Naive B cell (primary cell): Measurements from ENCODE around the gene POLR2C. TPM values are rescaled to one million over a fixed set of nuclear protein-coding genes. Genes with fewer than 3 reads are reported as not detected.
"Not testable (repeated sequence)": the region's sequence is repeated elsewhere in the genome, so short reads cannot be mapped to it uniquely, and the experiment has no call there.

Source experiments
- ATAC-seq, 2 donors: fragments of 150-1000 bp; cut with Tn5 transposase; 2 replicates each; pipeline ENCODE4 v1.10.0; 2021; ENCODE audit warnings: low read depth in 2 of 2, mild to moderate bottlenecking in 2 of 2, moderate library complexity in 2 of 2
- DNase-seq: peaks from one replicate; pipeline ENCODE4 v3.0.0; 2022
- H3K27ac Mint-ChIP-seq, 6 donors: one replicate each; pipeline ENCODE4 v1.8.0; 2020 to 2022; ENCODE audit warnings: mild to moderate bottlenecking in 6 of 6, mixed read lengths in 6 of 6, moderate library complexity in 5 of 6, inconsistent platforms in 2 of 6
- H3K27me3 Mint-ChIP-seq, 3 donors: one replicate each; pipeline ENCODE4 v1.8.0; 2021 to 2022; ENCODE audit warnings: mixed read lengths in 3 of 3, mild to moderate bottlenecking in 1 of 3
- H3K36me3 Mint-ChIP-seq, 2 donors: one replicate each; pipeline ENCODE4 v1.8.0; 2020 to 2022; ENCODE audit warnings: mixed read lengths in 2 of 2, inconsistent platforms in 1 of 2, mild to moderate bottlenecking in 1 of 2
- H3K4me1 Mint-ChIP-seq, 3 donors: one replicate each; pipeline ENCODE4 v1.8.0; 2020 to 2022; ENCODE audit warnings: mixed read lengths in 3 of 3, inconsistent platforms in 1 of 3, mild to moderate bottlenecking in 1 of 3, moderate library complexity in 1 of 3
- H3K4me3 Mint-ChIP-seq, 8 donors: one replicate each; pipeline ENCODE4 v1.8.0; 2020 to 2022; ENCODE audit warnings: mild to moderate bottlenecking in 8 of 8, mixed read lengths in 8 of 8, moderate library complexity in 8 of 8, inconsistent platforms in 2 of 8
- H3K9me3 Mint-ChIP-seq, 7 donors: one replicate each; pipeline ENCODE4 v1.8.0; 2020 to 2022; ENCODE audit warnings: mixed read lengths in 7 of 7, mild to moderate bottlenecking in 5 of 7, inconsistent platforms in 2 of 7, moderate library complexity in 1 of 7
- polyA plus RNA-seq, 6 donors: library from polyadenylated mRNA; unstranded; fragments of 300-500 nt; fragmentation: Illumina TruSeq; gene quantifications; one replicate each; pipeline ENCODE4 v1.2.3, GENCODE V29; 2021; ENCODE audit warnings: low read depth in 6 of 6

The POLR2C gene
- polyA plus RNA-seq, 6 donors from 2014 or later = 33.6 to 59.9 (median 39.7) TPM

DNA sequence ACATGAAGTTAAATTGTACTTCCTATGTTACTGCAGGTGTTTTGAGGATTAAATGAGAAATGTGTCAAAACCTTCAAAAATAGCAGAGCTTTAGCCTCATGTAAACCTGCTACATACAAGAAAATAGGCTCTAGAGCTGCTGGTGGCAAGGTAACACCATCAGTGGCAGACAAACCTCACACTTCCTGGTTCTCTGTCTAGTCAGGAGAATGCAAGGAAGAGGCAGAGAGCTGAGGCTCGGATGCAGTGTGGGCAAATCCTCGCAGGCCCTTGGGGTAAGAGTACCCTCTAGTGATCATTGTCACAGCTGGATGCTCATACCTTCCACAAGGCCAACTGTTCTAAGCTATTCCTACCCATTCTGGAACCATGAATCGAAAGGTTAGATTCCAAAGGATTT lies 29.5 kb upstream of the POLR2C start:
- H3K4me3 Mint-ChIP-seq = no peak overlapping the region
- DNase-seq (no peak), ATAC-seq (no peak)
- H3K27me3 Mint-ChIP-seq = no peaks in the 10 kb centered on the region
- H3K4me1 Mint-ChIP-seq = no peaks in the 10 kb centered on the region
- H3K36me3 Mint-ChIP-seq = peaks cover 31 to 51% of the 10 kb centered on the region in 2 donors
- no peaks in the 10 kb centered on the region for H3K9me3 Mint-ChIP-seq
- no peak overlapping the region for H3K27ac Mint-ChIP-seq

DNA sequence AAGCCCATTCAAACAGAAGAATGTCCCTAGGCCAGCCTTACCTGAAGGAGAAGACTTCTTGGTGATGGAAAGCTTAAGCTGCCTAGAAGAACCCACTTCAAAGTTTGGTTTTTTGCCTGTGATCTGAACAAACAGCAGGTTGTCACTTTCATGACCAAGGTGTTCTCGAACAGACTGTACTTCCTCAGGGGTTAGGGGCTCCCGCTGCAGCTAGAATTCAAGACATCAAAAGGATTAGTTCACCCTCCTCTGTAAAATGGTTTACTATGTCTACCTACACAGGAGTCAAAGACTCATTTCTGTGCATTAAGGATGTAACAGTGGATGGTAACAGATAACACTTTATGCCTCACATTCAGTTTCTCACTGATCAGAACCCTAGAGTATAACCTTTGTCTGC lies 28.5 kb upstream of the POLR2C start:
- H3K4me3 Mint-ChIP-seq = no peak overlapping the region
- DNase-seq (no peak), ATAC-seq (no peak)

DNA sequence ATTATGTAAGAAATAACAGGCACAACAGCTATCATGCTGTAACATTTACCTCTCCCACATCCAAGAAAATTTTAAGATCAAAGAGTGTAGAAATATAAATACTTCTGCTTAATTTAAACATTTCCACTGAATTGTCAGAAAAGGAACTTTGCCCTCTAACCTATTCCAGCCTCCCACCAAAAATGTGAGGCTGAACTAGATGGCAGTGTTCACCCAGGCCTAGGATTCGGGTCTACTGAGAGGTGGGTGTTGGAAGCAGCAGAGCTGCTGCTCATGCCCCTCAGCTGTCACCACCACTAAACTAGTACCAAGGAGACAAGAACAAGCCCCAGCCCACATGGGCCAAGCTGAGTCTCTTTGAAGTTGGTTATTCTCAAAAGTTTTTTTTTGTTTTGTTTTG lies 26.6 kb upstream of the POLR2C start:
- ATAC-seq (no peak), DNase-seq (no peak)
- Mint-ChIP-seq H3K36me3 (peaks cover 39 to 55% of the 10 kb centered on the region in 2 donors), H3K27me3 (no peaks in the 10 kb centered on the region), H3K4me3 (no peak overlapping the region), H3K4me1 (no peaks in the 10 kb centered on the region), H3K27ac (no peak overlapping the region), H3K9me3 (peaks cover 0 to 21% (median 10%) of the 10 kb centered on the region in 7 donors)

More for the DNA sequence above, 28.5 kb upstream of the POLR2C start:
- Mint-ChIP-seq H3K9me3 (peaks cover 0 to 3% (median 0%) of the 10 kb centered on the region in 7 donors), H3K27ac (no peak overlapping the region), H3K27me3 (no peaks in the 10 kb centered on the region), H3K36me3 (peaks cover 32 to 53% of the 10 kb centered on the region in 2 donors), H3K4me1 (no peaks in the 10 kb centered on the region)

DNA sequence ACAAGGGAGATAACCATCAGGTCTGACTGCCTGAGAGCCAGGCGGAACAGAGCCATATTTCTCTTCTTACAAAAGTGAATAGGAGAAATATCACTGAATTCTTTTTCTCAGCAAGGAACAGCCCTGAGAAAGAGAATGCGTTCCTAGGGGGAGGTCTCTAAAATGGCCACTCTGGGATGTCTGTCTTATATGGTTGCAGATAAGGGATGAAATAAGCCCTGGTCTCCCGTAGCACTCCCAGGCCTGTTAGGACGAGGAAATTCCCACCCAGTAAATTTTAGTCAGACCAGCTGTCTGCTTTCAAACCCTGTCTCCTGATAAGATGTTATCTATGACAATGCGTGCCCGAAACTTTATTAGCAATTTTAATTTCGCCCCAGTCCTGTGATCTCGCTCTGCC lies 22.5 kb upstream of the POLR2C start:
- ATAC-seq, H3K27me3 Mint-ChIP-seq, H3K4me1 Mint-ChIP-seq, DNase-seq: not testable (repeated sequence)
- Mint-ChIP-seq H3K36me3 (peaks cover 28 to 39% of the 10 kb centered on the region in 2 donors), H3K4me3 (peak overlapping the region in 2 of 8 donors; percentile 3), H3K9me3 (peaks cover 0 to 30% (median 11%) of the 10 kb centered on the region in 7 donors), H3K27ac (peak overlapping the region in 1 of 6 donors; percentile 21)

DNA sequence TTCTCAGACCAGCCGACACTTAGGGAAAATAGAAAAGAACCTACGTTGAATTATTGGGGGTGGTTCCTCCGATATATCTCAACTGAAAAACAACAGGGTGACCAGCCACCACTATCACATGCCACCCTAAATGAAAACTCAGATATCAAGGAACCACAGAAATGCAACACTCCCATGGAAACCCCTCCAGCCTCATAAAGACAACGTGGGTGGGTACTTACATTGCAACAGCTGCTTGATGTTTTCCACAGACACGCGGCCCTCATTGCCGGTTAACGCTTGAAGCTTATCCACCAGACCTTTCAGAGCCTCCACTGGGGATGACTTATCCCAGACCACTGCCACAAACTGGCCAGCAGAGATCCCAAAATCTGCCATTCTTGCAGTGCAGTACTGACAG lies 21.9 kb upstream of the POLR2C start:
- not testable (repeated sequence) for DNase-seq, H3K27me3 Mint-ChIP-seq, ATAC-seq, H3K27ac Mint-ChIP-seq, H3K4me1 Mint-ChIP-seq
- peak overlapping the region in 1 of 8 donors; percentile 3 for H3K4me3 Mint-ChIP-seq
- H3K9me3 Mint-ChIP-seq = peaks cover 0 to 30% (median 11%) of the 10 kb centered on the region in 7 donors
- peaks cover 27 to 39% of the 10 kb centered on the region in 2 donors for H3K36me3 Mint-ChIP-seq

DNA sequence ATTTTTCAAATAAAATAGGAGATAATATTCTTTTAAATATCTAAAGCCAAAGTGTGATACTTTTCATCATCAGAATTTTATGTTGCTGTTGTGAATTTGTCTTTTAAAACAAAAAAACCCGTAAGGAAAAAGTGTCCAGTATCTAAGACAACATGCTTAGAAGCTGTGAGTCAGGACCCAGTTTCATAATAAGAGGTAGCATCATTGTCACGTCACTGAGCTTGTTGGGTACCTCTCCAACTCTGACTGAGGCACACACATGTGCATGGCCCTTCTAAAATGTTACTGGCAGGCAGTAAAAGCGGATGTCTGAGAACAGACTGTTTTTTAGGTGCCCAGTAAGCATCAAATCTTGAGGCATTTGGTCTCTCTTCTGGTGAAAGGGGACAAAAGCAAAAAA lies 17.8 kb upstream of the POLR2C start:
- Mint-ChIP-seq H3K4me1 (peaks cover 10 to 24% (median 15%) of the 10 kb centered on the region in 3 donors), H3K4me3 (peak overlapping the region in 2 of 8 donors; percentile 51 to 69), H3K36me3 (peaks cover 12 to 19% of the 10 kb centered on the region in 2 donors), H3K9me3 (peaks cover 0 to 20% (median 8%) of the 10 kb centered on the region in 7 donors), H3K27me3 (no peaks in the 10 kb centered on the region), H3K27ac (no peak overlapping the region)
- ATAC-seq = no peak
- DNase-seq = no peak

DNA sequence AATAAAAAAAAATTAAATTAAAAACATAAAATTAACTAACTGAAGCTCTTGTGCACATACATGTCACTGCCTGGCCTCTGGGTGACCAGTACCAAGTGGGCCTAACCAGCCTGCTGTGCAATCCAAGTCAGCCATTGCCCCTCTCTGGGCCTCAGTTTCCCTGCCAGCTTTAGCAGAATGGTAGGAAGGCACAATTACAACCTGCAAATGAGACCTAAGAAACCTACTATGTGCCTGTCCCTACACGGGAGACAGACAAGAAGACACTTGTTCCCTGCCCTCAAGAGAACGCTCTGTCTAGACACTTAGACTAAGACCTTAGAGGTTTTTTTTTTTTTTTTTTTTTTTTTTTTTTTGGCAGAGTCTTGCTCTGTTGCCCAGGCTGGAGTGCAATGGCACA lies 17.0 kb upstream of the POLR2C start:
- H3K9me3 Mint-ChIP-seq = peaks cover 0 to 12% (median under 1%) of the 10 kb centered on the region in 7 donors
- peaks cover 4 to 11% of the 10 kb centered on the region in 2 donors for H3K36me3 Mint-ChIP-seq
- H3K4me3 Mint-ChIP-seq = peak overlapping the region in 6 of 8 donors; percentile 40 to 88 (median 64)
- DNase-seq (no peak), ATAC-seq (no peak)
- H3K27ac Mint-ChIP-seq = peak overlapping the region in 1 of 6 donors; percentile 33
- peaks cover 11 to 24% (median 15%) of the 10 kb centered on the region in 3 donors for H3K4me1 Mint-ChIP-seq
- no peaks in the 10 kb centered on the region for H3K27me3 Mint-ChIP-seq

DNA sequence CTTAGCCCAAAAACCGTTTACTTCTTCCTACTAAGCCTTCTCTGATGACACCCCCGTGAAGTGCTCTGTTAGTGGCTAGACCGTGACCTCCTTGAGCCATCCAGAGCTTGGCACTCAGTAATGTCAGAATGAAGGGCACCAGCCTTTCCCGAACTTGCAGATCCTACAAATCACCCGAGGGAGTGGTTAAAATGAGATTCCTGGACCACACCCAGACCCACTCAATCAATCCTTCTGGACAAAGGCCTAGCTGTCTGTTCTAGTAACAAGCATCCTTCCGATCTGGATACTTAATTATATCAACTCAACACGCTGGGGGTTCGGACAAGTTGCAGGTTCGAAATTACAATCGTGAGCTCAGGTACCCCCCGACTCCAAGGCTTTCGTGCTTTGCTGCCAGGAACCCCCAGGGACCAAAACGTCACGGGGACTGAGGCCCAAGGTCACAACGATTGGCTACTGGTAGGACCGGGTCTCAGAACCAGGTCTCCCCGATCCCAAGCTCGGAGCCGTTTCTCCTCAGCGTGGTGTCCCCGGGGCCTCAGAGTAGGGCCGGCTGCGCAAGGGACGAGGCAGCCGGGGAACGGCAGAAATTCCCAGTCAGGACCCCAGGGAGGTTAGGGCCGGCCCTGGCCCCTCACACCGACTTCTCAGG lies 15.8 kb upstream of the POLR2C start:
- Mint-ChIP-seq H3K4me3 (peak overlapping the region; percentile 88 to 95 (median 93)), H3K27ac (peak overlapping the region; percentile 82 to 97 (median 90)), H3K36me3 (peaks cover 0 to 4% of the 10 kb centered on the region in 2 donors), H3K27me3 (no peaks in the 10 kb centered on the region), H3K9me3 (peaks cover 0 to under 1% (median 0%) of the 10 kb centered on the region in 7 donors), H3K4me1 (peaks cover 11 to 29% (median 20%) of the 10 kb centered on the region in 3 donors)
- ATAC-seq (peak; percentile 12 to 20), DNase-seq (peak; percentile 31)

DNA sequence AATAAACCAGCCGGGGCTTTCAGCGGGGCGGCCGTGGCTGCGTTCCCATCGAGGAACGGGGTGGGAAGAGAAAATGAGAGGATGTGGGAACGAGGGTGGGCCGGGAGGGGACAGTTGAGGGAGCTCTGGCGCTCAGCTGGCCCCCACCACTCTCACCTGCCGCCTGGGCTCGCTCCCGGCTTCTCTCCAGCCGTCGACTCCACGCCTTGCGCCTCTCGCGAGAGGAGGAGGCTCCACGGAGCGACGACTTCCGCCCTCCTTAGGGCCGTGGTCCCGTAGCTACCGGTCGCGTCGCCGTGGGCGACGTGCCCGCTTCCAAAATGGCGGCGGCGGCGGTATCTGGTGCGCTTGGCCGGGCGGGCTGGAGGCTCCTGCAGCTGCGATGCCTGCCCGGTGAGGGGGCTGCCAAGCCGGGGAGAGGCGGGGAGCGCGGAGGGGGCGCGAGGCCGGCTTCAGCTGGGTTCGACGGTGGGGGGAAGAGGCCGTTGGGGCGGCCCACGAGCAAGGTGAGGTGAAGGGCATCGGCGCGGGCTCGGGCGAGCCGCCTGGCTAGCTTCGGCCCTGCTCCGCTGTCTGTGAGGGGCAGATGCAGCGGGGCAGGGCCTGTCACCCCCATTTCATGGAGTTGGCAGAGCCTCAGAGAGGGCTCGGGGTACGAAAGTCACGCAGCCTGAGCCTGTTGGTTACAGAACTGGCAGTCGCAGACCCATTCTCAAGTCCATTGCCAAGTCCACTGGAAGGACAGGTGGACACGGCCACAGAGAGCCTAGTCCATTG lies 15.1 kb upstream of the POLR2C start, which contains the start of the genes CIAPIN1 and COQ9:
Gene CIAPIN1 (minus strand): TSS at position 200 of the 777 bp plus-strand sequence. CDS start 6,457 bp downstream, outside the sequence.
Gene COQ9 (plus strand): TSS at position 294 of the 777 bp plus-strand sequence. CDS start 27 bp downstream, at position 321.
- no peaks in the 10 kb centered on the region for H3K27me3 Mint-ChIP-seq

DNA sequence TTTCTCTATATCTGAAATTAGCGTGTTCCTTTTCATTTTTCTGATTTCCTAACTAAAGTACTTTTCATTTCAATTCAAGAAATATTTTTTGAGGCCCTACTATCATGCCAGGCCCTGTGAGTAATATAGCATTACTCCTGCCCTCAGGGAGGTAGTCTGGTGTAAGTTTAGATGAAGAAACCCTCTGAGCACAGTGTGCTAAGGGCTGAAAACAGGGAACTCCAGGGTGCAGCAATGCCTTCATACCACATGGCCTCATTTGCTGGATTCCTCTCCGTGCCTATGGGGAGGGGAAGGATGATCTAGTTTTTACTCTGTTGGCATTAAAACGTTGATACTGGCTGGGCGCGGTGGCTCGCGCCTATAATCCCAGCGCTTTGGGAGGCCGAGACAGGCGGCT lies 10.5 kb upstream of the POLR2C start:
- no peak overlapping the region for H3K4me3 Mint-ChIP-seq
- peaks cover 10 to 11% (median 11%) of the 10 kb centered on the region in 3 donors for H3K4me1 Mint-ChIP-seq
- no peak for DNase-seq
- H3K36me3 Mint-ChIP-seq = peaks cover 23 to 34% of the 10 kb centered on the region in 2 donors
- H3K27me3 Mint-ChIP-seq = no peaks in the 10 kb centered on the region
- peak overlapping the region in 1 of 6 donors; percentile 37 for H3K27ac Mint-ChIP-seq
- no peaks in the 10 kb centered on the region for H3K9me3 Mint-ChIP-seq
- no peak for ATAC-seq

More for the DNA sequence above, 15.1 kb upstream of the POLR2C start, which contains the start of the genes CIAPIN1 and COQ9:
- ATAC-seq (peak; percentile 98), DNase-seq (peak; percentile 86)
- H3K27ac Mint-ChIP-seq = peak within 1 kb of the TSS; percentile 82 to 97 (median 90)
- peak within 1 kb of the TSS; percentile 88 to 95 (median 93) for H3K4me3 Mint-ChIP-seq
- H3K36me3 Mint-ChIP-seq = peaks cover 2 to 5% of the 10 kb centered on the region in 2 donors
- H3K4me1 Mint-ChIP-seq = peaks cover 11 to 29% (median 20%) of the 10 kb centered on the region in 3 donors
- no peaks in the 10 kb centered on the region for H3K9me3 Mint-ChIP-seq

DNA sequence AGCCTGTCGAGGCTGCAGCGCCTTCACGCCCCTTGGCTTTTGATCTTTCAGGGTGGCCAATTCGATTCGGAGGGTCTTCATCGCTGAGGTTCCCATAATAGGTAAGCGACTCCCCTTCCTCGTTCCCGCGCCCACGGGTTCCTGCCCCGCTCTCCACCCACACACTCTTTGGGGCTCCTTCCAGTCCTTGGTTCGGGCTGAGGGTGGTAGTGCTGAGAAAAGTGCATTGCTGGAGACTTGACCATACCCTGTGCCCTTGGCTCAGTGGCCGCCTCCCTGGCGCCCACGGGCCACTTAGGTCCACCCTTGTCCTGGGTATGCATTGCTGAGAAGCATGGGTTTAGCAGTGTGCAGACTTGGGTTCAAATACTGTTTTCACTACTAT lies 491 bp downstream of the POLR2C start:
- DNase-seq (no peak), ATAC-seq (no peak)
- Mint-ChIP-seq H3K9me3 (no peaks in the 10 kb centered on the region), H3K27me3 (no peaks in the 10 kb centered on the region), H3K4me3 (peak overlapping the region; percentile 88 to 100 (median 100)), H3K27ac (peak overlapping the region in 4 of 6 donors; percentile 44 to 90 (median 78)), H3K4me1 (peaks cover 17 to 34% (median 21%) of the 10 kb centered on the region in 3 donors), H3K36me3 (peaks cover 0 to 13% of the 10 kb centered on the region in 2 donors)

DNA sequence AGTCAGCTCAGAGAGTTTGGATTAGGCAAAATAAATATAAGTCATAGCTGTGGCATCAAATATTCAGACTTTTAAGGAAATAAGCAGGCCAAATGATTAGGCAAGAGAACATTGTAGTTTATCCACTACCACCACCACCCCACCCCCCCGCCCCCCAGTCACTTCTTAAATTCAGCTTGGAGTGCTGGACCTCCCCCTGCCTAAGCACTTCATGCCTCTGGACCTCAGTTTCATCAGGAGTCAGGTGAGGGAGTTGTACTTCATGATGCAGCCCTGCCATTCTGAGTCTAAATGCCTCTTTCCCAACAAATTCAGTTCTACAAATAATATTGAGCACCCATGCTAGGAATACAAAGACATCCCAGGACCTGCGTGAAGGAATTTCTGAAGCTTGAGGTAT lies 2.0 kb downstream of the POLR2C start:
- ATAC-seq (no peak), DNase-seq (no peak)
- Mint-ChIP-seq H3K4me3 (peak overlapping the region in 4 of 8 donors; percentile 36 to 100 (median 76)), H3K36me3 (peaks cover 0 to 22% of the 10 kb centered on the region in 2 donors), H3K27me3 (no peaks in the 10 kb centered on the region), H3K27ac (no peak overlapping the region), H3K9me3 (no peaks in the 10 kb centered on the region), H3K4me1 (peaks cover 21 to 34% (median 22%) of the 10 kb centered on the region in 3 donors)

DNA sequence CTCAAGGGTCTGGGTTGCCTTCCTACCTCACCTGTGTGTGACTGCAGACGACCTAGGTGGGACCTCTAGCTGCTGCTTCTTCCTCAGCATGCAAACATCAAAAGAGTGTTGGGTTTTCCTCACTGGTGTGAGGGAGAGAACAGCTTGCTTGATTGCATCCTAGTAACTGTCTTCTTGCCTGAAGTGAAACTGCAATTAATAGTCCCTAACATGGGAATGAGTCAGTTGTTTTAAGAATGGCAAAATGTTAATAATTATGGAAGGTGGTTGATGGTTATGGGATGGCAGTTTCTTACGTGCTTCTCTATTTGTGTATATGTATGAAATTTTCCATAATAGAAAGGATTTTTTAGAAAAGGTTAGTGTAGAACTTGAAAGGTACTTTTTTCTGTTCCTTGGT lies 5.9 kb downstream of the POLR2C start:
- ATAC-seq = no peak
- H3K9me3 Mint-ChIP-seq = no peaks in the 10 kb centered on the region

More for the DNA sequence above, 5.9 kb downstream of the POLR2C start:
- Mint-ChIP-seq H3K27me3 (no peaks in the 10 kb centered on the region), H3K4me1 (peaks cover 15 to 25% (median 19%) of the 10 kb centered on the region in 3 donors), H3K27ac (no peak overlapping the region), H3K4me3 (no peak overlapping the region), H3K36me3 (peaks cover 0 to 23% of the 10 kb centered on the region in 2 donors)
- no peak for DNase-seq
